Jurkat, Clone E6-1 (cell line): ENCODE measurements around the gene YWHAB.
"Not testable (repeated sequence)": the region's sequence is repeated elsewhere in the genome, so short reads cannot be mapped to it uniquely, and the experiment has no call there.

Experiments
- DNase-seq: peaks from one replicate; pipeline ENCODE4 v3.0.0-alpha.2; 2011; ENCODE audit warnings: low read depth, low spot score
- H3K4me3 ChIP-seq: 2 replicates; pipeline ENCODE4 v1.5.1; 2011; ENCODE audit warnings: mild to moderate bottlenecking, low read length, control low read depth, moderate library complexity

The YWHAB gene

GRCh38 chr20:44863365-44864084 is 22.0 kb upstream of the YWHAB start:
- H3K4me3 ChIP-seq, DNase-seq: not testable (repeated sequence)

- H3K4me3 ChIP-seq, DNase-seq: not testable (repeated sequence)
These were observed 21.0 kb upstream of the YWHAB start for GRCh38 chr20:44864493-44864892.

- H3K4me3 ChIP-seq: no peak overlapping the region
- DNase-seq: no peak
These were observed 18.7 kb upstream of the YWHAB start for GRCh38 chr20:44866703-44867335.

GRCh38 chr20:44869471-44869870 is 16.0 kb upstream of the YWHAB start:
- H3K4me3 ChIP-seq: no peak overlapping the region
- DNase-seq: no peak

GRCh38 chr20:44882360-44882759 is 3.1 kb upstream of the YWHAB start:
- DNase-seq, H3K4me3 ChIP-seq: not testable (repeated sequence)

GRCh38 chr20:44883214-44883902 is 2.1 kb upstream of the YWHAB start:
- H3K4me3 ChIP-seq: no peak overlapping the region
- DNase-seq: no peak

- H3K4me3 ChIP-seq: peak overlapping the region; percentile 60
- DNase-seq: no peak
These were observed 556 bp upstream of the YWHAB start for GRCh38 chr20:44884907-44885391.

- peak overlapping the region; percentile 90 for H3K4me3 ChIP-seq
- DNase-seq: no peak
These were observed 754 bp downstream of the YWHAB start for GRCh38 chr20:44886266-44886651.

- peak overlapping the region; percentile 90 for H3K4me3 ChIP-seq
- no peak for DNase-seq
These were observed 1.3 kb downstream of the YWHAB start for GRCh38 chr20:44886828-44887227.

- H3K4me3 ChIP-seq: peak overlapping the region; percentile 90
- DNase-seq: no peak
These were observed 2.0 kb downstream of the YWHAB start for GRCh38 chr20:44887466-44887865.

GRCh38 chr20:44888226-44889103 is 3.0 kb downstream of the YWHAB start:
- no peak for DNase-seq

GRCh38 chr20:44891826-44892225 is 6.3 kb downstream of the YWHAB start:
- DNase-seq: no peak
- no peak overlapping the region for H3K4me3 ChIP-seq

More at GRCh38 chr20:44888226-44889103, 3.0 kb downstream of the YWHAB start:
- no peak overlapping the region for H3K4me3 ChIP-seq

GRCh38 chr20:44894959-44895358 is 9.5 kb downstream of the YWHAB start:
- no peak overlapping the region for H3K4me3 ChIP-seq
- no peak for DNase-seq

- no peak for DNase-seq
- H3K4me3 ChIP-seq: no peak overlapping the region
These were observed 11.1 kb downstream of the YWHAB start for GRCh38 chr20:44896583-44896982.

GRCh38 chr20:44897133-44897532 is 11.6 kb downstream of the YWHAB start:
- DNase-seq: no peak
- H3K4me3 ChIP-seq: no peak overlapping the region

- DNase-seq: no peak
- no peak overlapping the region for H3K4me3 ChIP-seq
These were observed 14.8 kb downstream of the YWHAB start for GRCh38 chr20:44900231-44900854.

- no peak for DNase-seq
- no peak overlapping the region for H3K4me3 ChIP-seq
These were observed 16.5 kb downstream of the YWHAB start for GRCh38 chr20:44901974-44902373.

- no peak for DNase-seq
These were observed 18.9 kb downstream of the YWHAB start for GRCh38 chr20:44904377-44904776.

More at GRCh38 chr20:44904377-44904776, 18.9 kb downstream of the YWHAB start:
- H3K4me3 ChIP-seq: no peak overlapping the region
